Hematopoietic multipotent progenitor cell treated with erythropoietin and hydrocortisone succinate and interleukin-3 and kit ligand, for 15 days (in vitro differentiated cells): Measurements from ENCODE around the gene ATF3.

Source experiments
- DNase-seq: peaks from one replicate; pipeline ENCODE4 v3.0.0-alpha.2; 2015; ENCODE audit warnings: low spot score

The ATF3 gene

DNA sequence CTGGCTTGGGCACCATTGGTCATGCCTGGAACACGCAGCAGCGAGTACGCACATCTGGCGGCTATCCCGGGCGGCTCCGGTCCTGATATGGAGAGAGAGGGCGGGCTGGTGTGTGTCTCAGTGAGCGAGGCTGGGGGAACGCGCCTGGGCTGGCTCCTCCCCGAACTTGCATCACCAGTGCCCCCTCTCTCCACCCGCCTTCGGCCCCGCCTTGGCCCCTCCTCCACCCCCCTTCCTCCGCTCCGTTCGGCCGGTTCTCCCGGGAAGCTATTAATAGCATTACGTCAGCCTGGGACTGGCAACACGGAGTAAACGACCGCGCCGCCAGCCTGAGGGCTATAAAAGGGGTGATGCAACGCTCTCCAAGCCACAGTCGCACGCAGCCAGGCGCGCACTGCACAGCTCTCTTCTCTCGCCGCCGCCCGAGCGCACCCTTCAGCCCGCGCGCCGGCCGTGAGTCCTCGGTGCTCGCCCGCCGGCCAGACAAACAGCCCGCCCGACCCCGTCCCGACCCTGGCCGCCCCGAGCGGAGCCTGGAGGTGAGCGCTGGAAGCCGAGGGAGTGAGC, at the start of gene ATF3:
Gene ATF3 (plus strand): TSS at position 370 of the 567 bp plus-strand sequence. CDS start 6,261 bp downstream, outside the sequence.
- DNase-seq: peak; percentile 84

- DNase-seq: no peak
These were observed 48.6 kb upstream of the ATF3 start for GRCh38 chr1:212559929-212560328.

GRCh38 chr1:212560933-212561460, 47.6 kb upstream of the ATF3 start:
- DNase-seq: no peak

- no peak for DNase-seq
These were observed 47.0 kb upstream of the ATF3 start for GRCh38 chr1:212561501-212561931.

- no peak for DNase-seq
These were observed 45.8 kb upstream of the ATF3 start for GRCh38 chr1:212562771-212563170.

- no peak for DNase-seq
These were observed 43.5 kb upstream of the ATF3 start for GRCh38 chr1:212565079-212565478.

DNA sequence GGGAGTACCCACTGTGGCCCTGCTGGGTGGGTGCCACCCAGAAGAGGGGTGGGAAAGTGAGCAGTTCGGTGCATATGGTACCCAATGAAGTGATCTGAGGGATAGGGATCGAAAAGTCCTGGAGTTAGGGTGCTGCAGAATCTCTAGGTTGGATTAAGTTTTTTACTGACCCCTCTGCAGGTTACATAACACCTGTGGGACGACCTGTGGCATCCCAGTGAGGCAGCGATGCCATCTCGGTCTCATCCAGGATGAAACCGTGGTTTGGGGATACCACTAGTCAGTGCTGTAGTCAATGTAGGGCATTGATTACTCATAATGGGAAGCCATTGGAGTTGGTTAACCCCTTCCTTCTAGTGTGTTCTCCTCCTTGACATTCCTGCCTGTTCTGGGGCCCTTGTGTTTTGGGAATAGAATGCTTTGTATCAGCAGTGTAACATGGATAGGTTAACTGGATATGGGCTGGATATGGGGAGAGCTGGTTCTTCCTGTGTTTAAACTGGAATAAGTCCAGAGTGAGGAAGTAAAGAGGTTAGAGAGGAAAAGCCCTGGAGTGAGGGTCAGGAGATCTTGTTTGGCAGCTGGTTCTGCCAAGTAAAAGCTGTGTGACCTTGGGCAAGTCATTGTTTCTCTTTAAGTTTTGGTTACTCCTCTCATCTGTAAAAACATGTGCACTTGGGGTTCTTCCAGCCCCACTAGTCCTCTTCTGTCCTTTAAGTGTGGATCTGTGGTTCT, 42.8 kb upstream of the ATF3 start:
- DNase-seq: no peak

- DNase-seq: peak; percentile 46
These were observed 41.8 kb upstream of the ATF3 start for GRCh38 chr1:212566522-212567479.

DNA sequence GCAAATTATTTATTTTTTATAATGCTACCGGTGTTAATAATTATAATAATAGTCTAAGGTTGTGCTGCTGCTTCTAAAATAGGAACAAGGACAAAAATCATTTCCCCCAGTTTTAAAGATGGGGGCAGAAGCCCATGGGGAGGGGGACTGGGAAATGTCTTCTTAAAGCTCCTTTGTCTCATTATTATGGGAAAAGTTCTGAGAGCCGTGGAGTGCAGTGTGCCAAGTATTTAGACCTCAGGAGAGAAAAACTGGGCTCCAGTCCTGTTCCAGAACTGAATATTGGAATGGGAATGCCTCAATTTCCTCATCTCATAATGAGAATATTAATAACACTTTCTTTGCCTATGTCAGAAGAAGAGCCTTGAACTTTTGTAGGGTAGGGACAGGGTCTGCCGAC, 40.9 kb upstream of the ATF3 start:
- no peak for DNase-seq

DNA sequence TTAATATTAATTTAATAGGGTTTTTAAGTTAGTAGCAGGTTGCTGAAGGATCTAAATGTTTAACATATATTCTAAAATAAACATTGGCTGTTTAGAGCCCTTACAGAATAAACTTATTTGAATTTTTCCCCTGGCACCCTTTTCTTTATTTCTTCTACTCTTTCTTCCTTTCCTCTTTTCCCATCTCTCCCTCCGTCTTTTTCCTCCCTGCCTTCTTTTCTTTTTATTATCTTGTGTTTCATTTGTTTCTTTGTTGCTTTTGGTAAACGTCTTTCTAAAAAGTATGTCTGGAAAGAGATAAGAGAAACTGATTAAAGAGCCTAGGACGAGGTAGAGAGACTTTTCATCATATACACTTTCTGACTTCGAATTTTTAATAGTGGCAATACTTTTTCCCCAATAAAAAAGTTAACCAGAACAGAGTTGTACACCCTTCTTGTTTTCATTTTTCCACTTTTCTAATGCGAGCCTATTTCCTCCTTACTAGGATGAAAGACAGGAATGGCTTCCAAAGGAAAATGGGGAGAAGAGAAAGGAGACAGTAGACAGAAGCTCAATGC, 39.5 kb upstream of the ATF3 start:
- DNase-seq: no peak

GRCh38 chr1:212574732-212575131, 33.8 kb upstream of the ATF3 start:
- no peak for DNase-seq

DNA sequence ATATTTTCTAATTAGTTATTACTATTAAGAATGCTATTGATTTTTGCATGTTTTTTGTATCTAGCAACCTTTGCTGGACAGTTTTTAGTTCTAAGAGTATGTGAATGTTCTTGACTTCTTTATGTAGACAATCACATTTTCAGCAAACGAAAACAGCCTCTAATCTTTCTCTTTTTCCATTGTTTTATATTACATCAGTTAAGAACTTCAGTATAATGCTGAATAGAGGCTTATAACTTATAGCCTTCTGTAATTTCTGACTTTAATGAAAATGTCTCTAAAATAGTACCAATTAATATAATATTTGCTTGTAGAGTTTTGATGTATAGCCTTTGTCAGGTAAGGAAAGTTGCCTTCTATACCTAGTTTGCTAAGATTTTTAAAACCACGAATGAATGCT, 33.2 kb upstream of the ATF3 start:
- no peak for DNase-seq

DNA sequence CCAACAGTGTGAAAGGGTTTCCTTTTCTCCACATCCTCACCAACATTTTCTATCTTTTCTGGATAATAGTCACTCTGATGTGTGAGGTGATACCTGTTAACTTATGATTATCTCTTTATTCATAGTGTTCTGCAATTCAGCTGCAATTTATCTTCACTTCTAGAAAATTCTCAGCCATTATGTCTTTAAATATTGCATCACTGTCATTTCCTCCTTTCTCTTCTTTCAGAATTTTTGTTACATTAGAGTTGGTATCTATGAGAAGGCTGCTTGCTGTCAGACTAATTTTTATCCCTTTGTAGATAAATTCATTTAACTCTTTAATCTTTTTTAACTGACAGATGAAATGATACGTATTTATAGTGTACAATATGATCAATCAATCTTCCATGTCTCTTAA, 30.5 kb upstream of the ATF3 start:
- DNase-seq: no peak

- DNase-seq: no peak
These were observed 27.5 kb upstream of the ATF3 start for GRCh38 chr1:212581034-212581433.

DNA sequence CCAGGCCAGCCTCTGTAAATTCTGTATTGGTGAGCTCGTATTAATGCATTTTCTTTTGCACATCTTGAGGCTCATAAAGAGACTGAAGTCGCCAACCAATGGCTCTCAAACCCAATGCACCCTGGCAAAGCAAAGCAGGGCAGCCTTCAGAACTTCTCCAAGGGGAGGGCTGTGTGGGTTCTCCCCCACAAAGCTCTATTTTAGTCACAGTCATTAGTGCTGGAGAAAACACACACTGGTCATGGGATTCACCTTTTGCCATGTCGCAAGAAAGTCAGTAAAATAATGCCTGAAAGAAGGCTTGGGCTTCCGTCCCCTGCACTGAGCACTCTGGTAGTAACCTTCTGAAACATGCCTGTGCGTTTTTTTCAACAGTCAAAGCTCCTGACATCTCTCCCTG, 26.3 kb upstream of the ATF3 start:
- no peak for DNase-seq

DNA sequence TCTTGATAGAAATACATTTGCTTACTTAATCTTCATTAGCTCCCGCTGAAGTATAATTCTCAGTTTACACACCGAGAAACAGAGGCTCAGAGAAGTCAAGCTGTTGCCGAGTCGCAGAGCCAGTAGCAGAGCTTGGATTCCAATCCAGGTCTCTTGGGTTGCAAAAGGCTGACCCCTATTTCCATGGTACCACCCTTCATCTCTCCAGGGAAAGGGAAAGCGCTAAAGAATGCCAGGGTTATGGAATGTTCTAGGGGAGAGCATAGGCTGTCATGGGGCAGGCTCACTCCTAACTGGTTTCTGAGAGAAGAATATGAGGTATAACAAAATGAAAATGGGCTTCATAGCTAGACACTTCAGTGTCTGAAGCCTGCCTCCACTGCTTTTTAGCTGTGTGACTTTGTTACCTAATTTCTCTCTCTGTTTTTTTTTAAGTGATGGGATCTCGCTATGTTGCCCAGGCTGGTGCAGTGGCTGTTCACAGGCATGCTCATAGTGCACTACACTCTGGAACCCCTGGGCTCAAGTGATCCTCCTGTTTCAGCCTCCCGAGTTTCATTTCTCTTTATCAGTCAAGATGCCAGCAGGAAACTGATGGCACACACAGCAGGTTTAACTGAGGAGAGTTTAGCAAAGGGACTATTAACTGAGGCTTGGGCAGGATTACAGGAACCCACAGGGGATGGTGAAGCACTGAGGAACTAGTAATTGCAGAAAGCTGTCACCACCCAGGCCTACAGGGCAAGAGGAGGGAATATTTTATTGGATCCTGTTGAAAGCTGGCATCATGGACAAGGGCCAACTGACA, 25.5 kb upstream of the ATF3 start:
- no peak for DNase-seq

DNA sequence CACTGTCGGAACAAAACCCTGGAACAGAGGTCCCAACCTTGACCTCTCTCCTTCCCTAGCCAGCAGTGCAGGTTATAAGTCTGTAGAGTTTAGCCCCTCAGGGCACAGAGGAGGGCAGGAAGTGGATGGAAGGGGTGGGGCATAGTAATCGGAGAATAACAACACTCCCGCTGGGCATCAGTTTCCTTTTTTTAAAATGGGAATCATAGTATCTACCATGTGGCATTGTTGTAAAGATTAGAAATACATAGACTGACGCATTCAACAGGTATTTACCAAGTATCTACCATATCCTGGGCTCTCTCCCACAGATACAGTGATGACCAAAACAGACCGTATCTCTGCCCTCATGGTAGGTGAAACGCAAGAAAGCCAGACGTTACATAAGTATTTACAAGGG, 24.9 kb upstream of the ATF3 start:
- DNase-seq: no peak

GRCh38 chr1:212584092-212584886, 24.3 kb upstream of the ATF3 start:
- no peak for DNase-seq

GRCh38 chr1:212585210-212585609, 23.4 kb upstream of the ATF3 start:
- DNase-seq: no peak

DNA sequence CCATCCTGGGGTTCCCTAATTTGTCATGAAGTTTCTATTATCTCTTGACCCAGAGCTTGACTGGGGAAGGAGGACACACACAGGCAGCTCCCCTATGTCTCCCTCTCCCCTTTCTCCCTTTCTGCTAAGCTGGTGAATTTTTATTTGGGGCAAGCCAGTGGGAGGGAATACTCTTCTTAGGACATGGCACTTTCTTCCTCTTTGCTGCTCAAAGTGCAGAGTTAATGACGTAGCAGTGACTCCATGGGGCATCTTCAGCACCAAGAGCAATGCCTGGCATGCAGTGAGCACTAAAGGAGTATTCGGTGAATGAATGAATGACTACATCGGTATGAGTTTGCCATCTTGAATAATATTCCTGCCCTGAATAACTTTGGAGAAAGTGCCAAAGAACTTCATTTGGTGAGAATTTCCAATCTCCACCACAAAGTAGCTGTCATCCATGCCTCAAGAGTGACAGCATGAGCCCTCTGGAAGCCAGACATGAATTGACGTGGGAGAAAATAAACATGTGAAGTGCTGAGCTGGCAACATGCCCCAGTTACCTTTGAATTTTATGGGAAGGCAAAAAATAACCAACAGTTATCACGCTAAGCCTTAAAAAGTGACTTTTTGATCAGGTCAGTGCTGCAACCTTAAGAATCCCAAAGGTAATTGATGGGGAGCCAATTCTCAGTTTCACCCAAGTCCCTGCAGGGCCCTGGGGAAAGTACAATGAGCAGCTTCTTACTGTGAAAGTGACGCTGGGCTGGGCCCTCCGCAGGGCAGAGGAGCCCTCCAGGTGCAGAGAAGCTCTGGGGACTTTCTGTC, 22.1 kb upstream of the ATF3 start:
- DNase-seq: no peak
